ENCODE results near the gene CHID1.
A peak's percentile ranks its signal among the peaks of the same experiment; 100 is the strongest.

Gene CHID1

DNA sequence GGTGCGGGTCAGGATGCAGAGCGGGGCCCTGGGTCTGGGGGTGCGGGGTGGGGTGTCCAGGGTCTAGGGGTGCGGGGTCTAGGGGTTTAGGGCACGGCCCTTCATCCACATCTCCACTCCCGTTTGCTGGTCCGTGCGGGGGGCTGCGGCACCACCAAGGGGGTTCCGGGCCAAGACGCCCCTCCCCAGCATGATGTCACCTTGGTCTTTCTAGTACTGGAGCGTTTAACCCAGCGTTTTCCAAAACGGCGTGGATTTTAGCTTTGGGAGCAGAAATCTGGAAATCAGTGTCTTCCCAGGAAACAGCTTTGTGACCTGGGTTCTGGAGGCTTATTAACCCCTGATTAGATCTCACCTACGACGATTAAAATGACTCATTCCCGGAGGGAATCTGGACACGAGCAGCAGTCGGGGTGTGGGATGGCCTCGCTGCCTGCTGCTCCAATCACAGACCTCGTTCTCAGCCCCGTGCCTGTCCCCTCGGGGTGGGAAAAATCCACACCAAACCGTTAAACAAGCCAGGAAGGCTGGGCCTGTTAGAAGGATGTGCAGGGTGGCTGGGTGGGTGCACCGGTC, 15.8 kb upstream of the CHID1 start:
- ATAC-seq (replicated peaks): no peak
- H3K27me3 Mint-ChIP-seq: no peaks in the 10 kb centered on the region
- H3K4me3 Mint-ChIP-seq: peak overlapping the region; percentile 81 to 84
- H3K9me3 Mint-ChIP-seq: no peaks in the 10 kb centered on the region
- peak overlapping the region; percentile 84 to 87 for H3K27ac Mint-ChIP-seq
- peaks cover 31% of the 10 kb centered on the region for H3K36me3 Mint-ChIP-seq (ENCODE audit: insufficient read depth)
- H3K4me1 Mint-ChIP-seq (ENCODE audit: low read depth in 2 of 2): peaks cover 28 to 31% of the 10 kb centered on the region in 2 donors
- DNase-seq: no peak

DNA sequence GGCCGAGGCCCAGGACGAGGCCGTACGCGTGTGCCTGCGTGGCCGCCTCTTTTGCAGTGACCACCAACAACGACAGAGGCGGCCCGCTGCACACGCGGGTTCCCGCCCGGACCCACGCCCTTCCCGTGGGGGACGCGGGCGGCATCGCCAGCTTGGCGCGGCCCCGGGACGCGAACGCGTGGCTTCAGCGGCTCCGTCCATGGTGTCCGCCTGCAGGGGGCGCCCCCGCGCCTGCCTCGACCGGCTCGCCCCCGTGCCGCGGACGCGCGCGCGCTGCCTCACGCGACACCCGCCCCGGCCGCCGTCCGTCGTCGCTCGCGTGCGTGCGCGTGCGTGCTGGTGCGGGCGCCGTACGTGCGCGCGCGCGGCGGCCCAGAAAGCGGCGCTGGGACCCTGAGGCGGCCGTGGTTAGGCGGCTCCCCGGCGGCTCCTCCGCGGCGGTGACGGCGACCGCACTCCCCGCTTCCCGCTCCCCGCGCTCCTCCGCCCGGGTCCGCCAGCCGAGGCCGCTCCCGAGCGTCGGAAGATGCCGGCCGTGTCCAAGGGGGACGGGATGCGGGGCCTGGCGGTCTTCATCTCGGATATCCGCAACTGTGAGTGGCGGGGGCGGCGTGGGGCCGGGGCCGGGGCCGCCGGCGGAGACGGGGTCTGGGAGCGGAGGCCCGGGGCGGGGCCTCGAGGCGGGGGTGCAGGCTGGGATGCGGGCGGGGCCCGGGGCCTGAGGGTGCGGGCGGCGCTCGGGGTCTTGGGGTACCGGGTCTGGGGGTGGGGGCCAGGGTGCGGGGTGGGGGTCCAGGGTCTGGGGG, 15.1 kb upstream of the CHID1 start, which contains the start of gene AP2A2:
Gene AP2A2 (plus strand): TSS at position 375 of the 806 bp plus-strand sequence. CDS start 152 bp downstream, at position 527.
- Mint-ChIP-seq H3K4me3 (peak within 1 kb of the TSS; percentile 81 to 84), H3K36me3 (ENCODE audit: insufficient read depth) (peaks cover 38% of the 10 kb centered on the region), H3K27me3 (no peaks in the 10 kb centered on the region), H3K4me1 (ENCODE audit: low read depth in 2 of 2) (peaks cover 23 to 25% of the 10 kb centered on the region in 2 donors), H3K9me3 (no peaks in the 10 kb centered on the region), H3K27ac (peak within 1 kb of the TSS; percentile 84 to 87)
- DNase-seq: peak; percentile 87 to 93 (median 88)
- peak; percentile 82 for ATAC-seq (replicated peaks)

DNA sequence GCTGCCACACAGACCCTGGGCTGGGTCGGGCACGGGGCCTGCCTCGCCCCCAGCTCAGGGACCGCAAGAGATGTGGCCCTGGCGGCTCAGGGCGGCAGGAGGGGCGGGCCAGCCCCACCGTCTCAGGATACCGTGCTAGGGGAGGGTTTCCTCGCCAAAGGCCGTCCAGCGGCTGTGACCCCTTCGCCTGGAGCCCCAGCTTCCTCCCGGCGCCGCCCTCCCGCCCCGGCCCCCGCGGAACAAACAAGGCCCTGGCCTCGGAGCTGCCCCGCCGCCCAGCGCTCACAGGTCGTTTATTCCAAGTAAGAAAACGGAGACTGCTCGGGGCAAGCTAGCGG, 14.5 kb upstream of the CHID1 start:
- Mint-ChIP-seq H3K4me3 (no peak overlapping the region), H3K36me3 (ENCODE audit: insufficient read depth) (peaks cover 38% of the 10 kb centered on the region), H3K9me3 (no peaks in the 10 kb centered on the region), H3K27me3 (no peaks in the 10 kb centered on the region), H3K4me1 (ENCODE audit: low read depth in 2 of 2) (peaks cover 23 to 25% of the 10 kb centered on the region in 2 donors), H3K27ac (no peak overlapping the region)
- no peak for ATAC-seq (replicated peaks)
- no peak for DNase-seq

DNA sequence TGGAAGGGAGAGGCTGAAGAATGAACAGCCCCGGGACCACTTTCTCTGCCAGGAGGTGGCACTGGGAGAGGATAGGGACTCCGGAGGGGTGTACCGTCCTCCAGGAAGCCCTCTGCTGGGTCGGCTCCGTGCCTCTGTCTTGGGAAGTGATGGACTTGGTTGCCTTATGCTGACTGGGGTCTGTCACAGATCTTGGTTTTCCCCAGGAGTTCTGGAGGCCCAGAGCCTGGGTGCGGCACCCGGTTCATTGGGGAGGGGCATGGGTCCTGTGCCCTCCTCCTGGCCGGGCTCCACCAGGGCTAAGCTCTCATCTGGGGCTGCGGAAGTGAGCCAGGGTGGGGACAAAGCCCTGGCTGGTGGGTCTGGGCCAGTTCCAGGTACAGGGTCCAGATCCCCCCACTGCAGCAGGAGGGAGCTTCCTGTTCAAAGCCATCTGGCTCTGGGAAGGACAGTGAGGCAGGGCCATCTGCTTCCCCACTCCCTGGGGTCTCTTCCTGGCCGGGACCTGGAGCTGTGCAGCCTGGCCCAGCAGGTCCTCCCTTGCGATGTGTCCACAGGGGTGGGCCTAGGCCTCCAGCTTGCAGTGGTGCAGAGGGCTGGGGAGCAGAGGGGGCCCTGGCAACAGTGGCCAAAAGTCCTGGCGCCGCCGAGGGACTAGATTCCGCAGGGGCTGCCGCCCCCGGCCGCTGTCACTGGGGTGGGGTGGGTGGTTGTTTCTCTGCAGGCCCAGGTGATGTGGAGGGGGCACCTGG, 14.0 kb upstream of the CHID1 start:
- ATAC-seq (replicated peaks): no peak
- Mint-ChIP-seq H3K9me3 (no peaks in the 10 kb centered on the region), H3K4me1 (ENCODE audit: low read depth in 2 of 2) (peaks cover 23 to 25% of the 10 kb centered on the region in 2 donors), H3K27me3 (no peaks in the 10 kb centered on the region), H3K36me3 (ENCODE audit: insufficient read depth) (peaks cover 38% of the 10 kb centered on the region), H3K4me3 (no peak overlapping the region), H3K27ac (peak overlapping the region in 1 of 2 donors; percentile 72)
- DNase-seq: peak in 1 of 3 experiments; percentile 10

DNA sequence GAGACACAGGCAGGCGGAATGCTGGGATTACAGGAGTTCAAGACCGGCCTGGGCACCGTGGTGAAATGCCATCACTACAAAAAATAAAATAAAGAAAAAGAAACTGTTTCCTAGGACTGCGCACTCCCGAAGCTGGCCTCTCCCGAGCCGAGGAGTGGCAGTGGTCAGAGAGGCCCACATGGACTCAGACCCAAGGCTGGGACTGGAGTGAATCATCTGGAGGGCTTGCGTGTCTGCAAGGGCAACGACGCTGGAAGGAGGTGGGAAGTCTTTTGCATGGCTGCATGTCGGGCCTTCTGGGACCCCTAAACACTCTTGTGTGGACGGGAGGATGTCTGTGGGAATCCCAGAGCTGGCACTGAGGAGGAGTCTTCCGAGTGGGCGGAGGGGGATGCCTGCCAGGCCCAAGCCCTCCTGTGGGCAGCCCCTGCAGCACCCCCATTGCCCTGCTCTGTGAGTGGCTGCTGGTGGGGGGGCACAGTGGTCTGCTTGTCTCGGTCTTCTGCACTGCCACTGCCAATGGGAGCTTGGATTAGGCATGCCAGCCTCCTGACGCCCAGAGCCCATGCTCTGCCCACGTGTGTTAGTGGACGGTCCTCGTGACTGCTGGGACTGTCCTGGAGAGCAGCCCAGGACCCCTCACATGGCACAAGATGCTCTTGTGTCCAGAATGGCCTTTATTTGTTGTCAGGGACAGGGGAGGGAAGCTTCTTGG, 13.2 kb upstream of the CHID1 start:
- DNase-seq (no peak), ATAC-seq (replicated peaks) (no peak)
- Mint-ChIP-seq H3K4me3 (peak overlapping the region in 1 of 2 donors; percentile 48), H3K27me3 (no peaks in the 10 kb centered on the region), H3K27ac (peak overlapping the region; percentile 72 to 73), H3K9me3 (no peaks in the 10 kb centered on the region), H3K36me3 (ENCODE audit: insufficient read depth) (peaks cover 35% of the 10 kb centered on the region), H3K4me1 (ENCODE audit: low read depth in 2 of 2) (peaks cover 22 to 26% of the 10 kb centered on the region in 2 donors)

DNA sequence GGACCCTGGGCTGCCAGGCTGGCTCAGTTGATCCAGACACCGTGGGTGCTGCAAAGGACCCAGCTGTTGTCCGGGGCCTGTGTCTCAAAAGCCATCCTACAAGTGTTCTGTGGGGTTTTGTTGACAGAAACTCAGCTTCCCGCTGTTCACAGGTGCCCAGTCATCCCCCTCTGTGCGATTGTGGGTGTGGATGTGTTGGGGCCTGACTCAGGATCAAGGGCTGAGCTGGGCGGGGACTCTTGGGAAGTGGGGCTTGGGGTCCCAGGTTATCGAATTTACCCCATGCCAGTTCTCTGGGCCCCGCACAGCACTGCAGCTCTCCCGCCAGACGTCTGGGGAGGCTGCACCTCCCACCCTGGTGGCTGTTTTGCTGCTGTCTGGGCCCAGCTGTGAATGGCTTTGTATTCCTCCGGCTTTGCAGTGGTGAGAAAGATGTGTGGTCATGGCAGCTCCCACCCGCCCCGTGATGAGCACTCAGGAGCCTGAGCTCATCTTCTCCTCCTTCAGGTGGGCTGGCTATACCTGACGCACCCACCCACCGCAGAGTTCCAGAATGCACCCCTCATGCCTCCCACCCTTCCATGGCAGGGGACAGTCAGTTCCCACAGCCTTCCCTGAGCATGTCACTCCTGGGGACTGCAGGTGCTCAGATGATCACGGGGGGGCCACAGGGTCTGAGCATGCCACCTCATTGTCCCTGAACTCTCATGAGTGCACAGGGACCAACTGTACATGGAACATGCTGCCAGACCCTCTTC, 11.5 kb upstream of the CHID1 start:
- no peak for ATAC-seq (replicated peaks)
- H3K27ac Mint-ChIP-seq: no peak overlapping the region
- H3K4me3 Mint-ChIP-seq: no peak overlapping the region

DNA sequence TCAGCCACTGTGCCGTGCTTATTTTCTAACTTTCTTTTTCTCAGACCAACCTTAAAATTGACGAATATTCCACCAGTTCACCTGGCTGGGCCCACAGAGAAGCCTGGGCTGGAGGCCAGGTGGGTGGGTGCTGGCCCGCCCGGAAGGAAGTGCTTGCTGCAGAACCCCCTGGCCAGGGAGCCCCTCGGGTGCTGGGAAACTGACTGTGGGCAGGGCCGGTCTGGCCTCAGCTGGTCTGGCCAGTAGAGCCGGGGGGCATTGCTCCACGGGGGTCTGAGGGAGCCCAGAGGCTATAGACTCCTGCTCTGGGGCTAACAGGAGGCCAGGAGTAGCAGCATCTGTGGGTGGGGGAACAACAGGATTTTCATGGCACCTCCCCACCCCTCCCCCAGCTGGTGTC, 6.8 kb upstream of the CHID1 start:
- no peak for ATAC-seq (replicated peaks)
- Mint-ChIP-seq H3K36me3 (ENCODE audit: insufficient read depth) (peaks cover 7% of the 10 kb centered on the region), H3K27ac (no peak overlapping the region), H3K9me3 (no peaks in the 10 kb centered on the region), H3K4me3 (no peak overlapping the region), H3K27me3 (no peaks in the 10 kb centered on the region), H3K4me1 (ENCODE audit: low read depth in 2 of 2) (peaks cover 0 to 4% of the 10 kb centered on the region in 2 donors)
- DNase-seq: no peak

More for the DNA sequence above, 11.5 kb upstream of the CHID1 start:
- Mint-ChIP-seq H3K4me1 (ENCODE audit: low read depth in 2 of 2) (peaks cover 6 to 13% of the 10 kb centered on the region in 2 donors), H3K9me3 (no peaks in the 10 kb centered on the region), H3K27me3 (no peaks in the 10 kb centered on the region), H3K36me3 (ENCODE audit: insufficient read depth) (peaks cover 25% of the 10 kb centered on the region)
- DNase-seq: no peak

DNA sequence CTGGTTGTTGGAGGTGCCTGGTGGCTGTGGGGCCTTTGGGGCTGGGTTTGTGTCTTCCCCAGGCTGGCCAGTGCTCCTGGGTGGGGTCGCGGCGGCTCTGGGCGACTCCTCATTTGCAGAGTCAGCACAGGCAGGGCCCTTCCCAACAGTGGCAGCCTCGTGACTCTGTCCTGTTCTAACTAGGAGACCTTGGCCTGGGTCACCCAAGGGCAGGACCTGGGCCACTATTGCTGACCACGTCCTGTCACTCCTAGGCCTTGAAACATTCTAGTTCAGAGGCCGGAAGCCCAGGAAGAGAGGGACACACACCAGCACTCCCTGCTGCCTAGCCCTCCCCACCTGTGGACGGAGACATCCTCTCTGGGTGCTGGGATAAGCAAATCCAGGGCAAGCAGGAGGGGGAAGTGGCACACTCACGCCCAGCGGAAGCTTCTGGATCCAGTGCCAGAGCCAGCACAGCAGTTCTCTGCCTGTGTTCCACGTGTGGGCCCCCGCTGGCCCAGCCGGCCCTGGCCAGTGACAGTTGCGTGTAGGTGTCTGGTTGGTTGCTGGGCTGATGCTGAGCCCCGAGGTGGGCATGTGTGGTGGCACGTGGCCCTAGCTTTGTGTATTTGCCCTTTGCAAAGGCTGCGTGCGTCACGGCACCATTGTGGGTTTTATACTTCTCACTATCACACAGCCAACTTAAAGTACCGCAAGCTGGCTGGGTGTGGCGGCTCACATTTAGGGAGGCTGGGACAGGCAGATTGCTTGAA, 4.3 kb upstream of the CHID1 start:
- DNase-seq: no peak
- no peaks in the 10 kb centered on the region for H3K9me3 Mint-ChIP-seq
- no peaks in the 10 kb centered on the region for H3K36me3 Mint-ChIP-seq (ENCODE audit: insufficient read depth)
- H3K27me3 Mint-ChIP-seq: no peaks in the 10 kb centered on the region
- no peak overlapping the region for H3K4me3 Mint-ChIP-seq
- peaks cover 5 to 9% of the 10 kb centered on the region in 2 donors for H3K4me1 Mint-ChIP-seq (ENCODE audit: low read depth in 2 of 2)
- H3K27ac Mint-ChIP-seq: no peak overlapping the region
- ATAC-seq (replicated peaks): no peak

DNA sequence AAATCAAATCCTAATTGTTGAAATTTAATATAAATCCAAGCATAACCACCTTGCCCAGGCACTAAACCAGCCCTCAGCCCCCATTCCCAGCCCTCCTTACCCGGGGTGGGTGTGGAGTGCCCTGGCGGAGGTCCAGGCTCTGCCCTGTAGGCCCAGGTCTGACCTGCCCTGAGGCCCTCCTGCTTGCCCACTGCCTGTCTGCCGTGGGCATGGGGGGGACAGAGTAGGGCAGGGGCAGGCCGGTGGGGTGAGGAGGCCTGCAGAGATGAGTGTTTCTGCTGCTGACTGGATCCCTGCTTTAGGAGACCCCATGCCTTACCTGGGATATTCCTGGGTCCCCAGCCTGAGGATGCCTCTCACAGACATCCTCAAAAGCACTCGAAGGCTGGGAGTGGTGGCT, 3.6 kb upstream of the CHID1 start:
- Mint-ChIP-seq H3K27me3 (no peaks in the 10 kb centered on the region), H3K27ac (no peak overlapping the region), H3K4me1 (ENCODE audit: low read depth in 2 of 2) (peaks cover 7 to 10% of the 10 kb centered on the region in 2 donors), H3K36me3 (ENCODE audit: insufficient read depth) (no peaks in the 10 kb centered on the region), H3K9me3 (no peaks in the 10 kb centered on the region), H3K4me3 (no peak overlapping the region)
- no peak for DNase-seq
- no peak for ATAC-seq (replicated peaks)

DNA sequence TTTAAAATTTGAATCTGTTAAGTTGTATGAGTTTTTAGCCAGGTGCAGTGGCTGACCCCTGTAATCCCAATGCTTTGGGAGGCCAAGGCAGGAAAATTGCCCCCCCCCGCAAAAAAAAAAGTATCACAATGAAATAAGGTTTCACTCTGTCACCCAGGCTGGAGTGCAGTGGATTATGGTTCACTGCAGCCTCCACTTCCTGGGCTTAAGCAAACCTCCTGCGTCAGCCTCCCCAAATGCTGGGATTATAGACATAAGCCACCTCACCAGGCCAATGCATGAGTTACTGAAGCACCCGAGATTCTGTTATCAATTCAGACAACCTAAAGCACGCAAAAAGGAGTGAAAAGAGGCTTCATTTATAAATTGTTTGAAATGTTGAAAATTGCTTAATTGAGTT, 2.4 kb upstream of the CHID1 start:
- no peak for DNase-seq
- Mint-ChIP-seq H3K36me3 (ENCODE audit: insufficient read depth) (no peaks in the 10 kb centered on the region), H3K27ac (no peak overlapping the region), H3K4me3 (peak overlapping the region in 1 of 2 donors; percentile 13), H3K4me1 (ENCODE audit: low read depth in 2 of 2) (peaks cover 10 to 13% of the 10 kb centered on the region in 2 donors), H3K9me3 (no peaks in the 10 kb centered on the region), H3K27me3 (no peaks in the 10 kb centered on the region)
- no peak for ATAC-seq (replicated peaks)

DNA sequence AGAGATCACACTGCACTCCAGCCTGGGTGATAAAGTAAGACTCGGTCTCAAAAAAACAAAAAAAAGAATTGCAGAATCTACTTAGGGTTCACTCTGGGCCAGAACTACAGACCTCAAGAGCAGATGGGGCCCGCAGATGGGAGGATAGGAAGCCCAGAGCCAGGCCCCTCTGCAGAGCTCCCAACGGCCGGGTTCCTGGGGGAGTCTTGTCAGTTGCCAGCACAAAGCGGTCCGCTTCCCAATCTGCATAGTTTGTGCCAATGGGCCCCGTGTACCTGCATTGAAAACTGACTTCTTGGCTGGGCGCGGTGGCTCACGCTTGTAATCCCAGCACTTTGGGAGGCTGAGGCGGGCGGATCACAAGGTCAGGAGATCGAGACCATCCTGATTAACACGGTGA, 1.7 kb upstream of the CHID1 start:
- ATAC-seq (replicated peaks): no peak
- peak overlapping the region in 1 of 2 donors; percentile 87 for H3K4me3 Mint-ChIP-seq
- H3K4me1 Mint-ChIP-seq (ENCODE audit: low read depth in 2 of 2): peaks cover 12 to 17% of the 10 kb centered on the region in 2 donors
- no peaks in the 10 kb centered on the region for H3K9me3 Mint-ChIP-seq
- no peak for DNase-seq
- H3K36me3 Mint-ChIP-seq (ENCODE audit: insufficient read depth): no peaks in the 10 kb centered on the region
- no peak overlapping the region for H3K27ac Mint-ChIP-seq
- H3K27me3 Mint-ChIP-seq: no peaks in the 10 kb centered on the region

DNA sequence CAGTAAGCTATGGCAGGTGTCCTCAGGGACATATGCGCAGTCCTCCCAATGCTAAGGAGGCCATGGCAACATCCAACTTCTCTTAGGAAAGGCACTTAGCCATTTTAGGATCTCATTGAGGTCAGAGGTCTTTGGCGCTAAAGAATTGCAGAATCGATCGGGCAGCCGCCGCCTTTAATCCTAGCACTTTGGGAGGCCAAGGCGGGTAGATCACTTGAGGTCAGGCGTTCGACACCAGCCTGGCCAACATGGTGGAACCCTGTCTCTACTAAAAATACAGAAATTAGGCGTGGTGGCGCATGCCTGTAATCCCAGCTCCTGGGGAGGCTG, 1.2 kb upstream of the CHID1 start:
- DNase-seq: no peak
- ATAC-seq (replicated peaks): no peak
- Mint-ChIP-seq H3K27me3 (no peaks in the 10 kb centered on the region), H3K4me1 (ENCODE audit: low read depth in 2 of 2) (peaks cover 12 to 17% of the 10 kb centered on the region in 2 donors), H3K36me3 (ENCODE audit: insufficient read depth) (no peaks in the 10 kb centered on the region), H3K27ac (peak overlapping the region; percentile 35 to 64), H3K9me3 (no peaks in the 10 kb centered on the region), H3K4me3 (peak overlapping the region; percentile 87 to 91)

All from effector memory CD8-positive, alpha-beta T cell (primary cell).